GM13977 (cell line): ENCODE data around the gene KRT7.
"Not testable (repeated sequence)": the region's sequence is repeated elsewhere in the genome, so short reads cannot be mapped to it uniquely, and the experiment has no call there.

ENCODE experiments used
- DNase-seq: peaks from one replicate; pipeline ENCODE4 v3.0.0; 2012; ENCODE audit warnings: low spot score
- CTCF ChIP-seq: IDR thresholded peaks from 2 replicates; pipeline ENCODE4 v1.5.1; 2012; ENCODE audit warnings: mild to moderate bottlenecking, control low read depth; ENCODE audit not compliant: insufficient read depth; ENCODE audit errors: extremely low read depth, missing control alignments
- in situ Hi-C: fragments of 300-500 bp; cut with MboI; formaldehyde crosslinking; loops from one replicate; pipeline ENCODE4 v1.12.0; 2022; ENCODE audit warnings: low sequenced_read_pairs, low pct_unique_long_range_greater_than_20kb, mixed read lengths, inconsistent platforms; ENCODE audit not compliant: unreplicated experiment

Gene KRT7

DNA sequence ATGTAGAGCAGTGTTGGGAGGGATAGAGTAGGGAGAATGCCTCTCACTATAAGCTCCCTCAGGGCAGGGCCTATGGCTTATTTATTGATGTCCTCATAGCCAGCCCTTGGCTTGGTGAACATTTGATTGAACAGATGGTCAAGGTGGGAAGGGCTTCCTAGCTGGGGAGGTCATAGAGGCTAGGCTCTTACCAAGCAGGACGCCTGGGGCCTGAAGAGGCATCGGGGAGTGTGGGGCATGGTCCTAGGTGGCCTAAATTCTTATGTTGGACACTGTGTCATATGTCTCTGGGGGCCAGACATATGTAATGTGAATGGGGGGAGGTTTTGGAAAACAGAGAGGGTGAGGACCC, 23.5 kb downstream of the KRT7 start:
- in situ Hi-C loops, result no loop called here
- no peak for TF ChIP-seq CTCF
- no peak for DNase-seq

GRCh38 chr12:52257074-52257551, 24.1 kb downstream of the KRT7 start:
- in situ Hi-C loops, result no loop called here
- TF ChIP-seq CTCF, result no peak
- DNase-seq, result peak; percentile 12

- DNase-seq, result peak; percentile 18
- in situ Hi-C loops, result not testable (repeated sequence)
Measured at GRCh38 chr12:52257922-52258321, 24.9 kb downstream of the KRT7 start.

- peak; percentile 36 for DNase-seq
- in situ Hi-C loops, result no loop called here
- no peak for TF ChIP-seq CTCF
Measured at GRCh38 chr12:52258335-52258901, 25.4 kb downstream of the KRT7 start.

GRCh38 chr12:52259657-52260243, 26.7 kb downstream of the KRT7 start:
- TF ChIP-seq CTCF, result no peak
- in situ Hi-C loops, result no loop called here
- DNase-seq, result peak; percentile 17

GRCh38 chr12:52260361-52261207, 27.5 kb downstream of the KRT7 start:
- no peak for TF ChIP-seq CTCF
- no peak for DNase-seq
- in situ Hi-C loops, result no loop called here

- peak; percentile 7 for DNase-seq
- in situ Hi-C loops, result no loop called here
- TF ChIP-seq CTCF, result no peak
Measured at GRCh38 chr12:52261208-52261484, 28.1 kb downstream of the KRT7 start.
